ENCODE data around the gene CHAF1A. TPM values are rescaled to one million over a fixed set of nuclear protein-coding genes. Genes with fewer than 3 reads are reported as not detected.

CHAF1A gene
- total and polyA plus RNA-seq, 3 experiments from 2014 or later, result 5.8 to 69.5 (median 65.2) TPM

- no peaks in the 10 kb centered on the region for H3K27me3 ChIP-seq (ENCODE audit: insufficient read depth, low read length, poor library complexity, severe bottlenecking)
- no peaks in the 10 kb centered on the region for H3K9me3 Mint-ChIP-seq
- H3K36me3 ChIP-seq (ENCODE audit: insufficient read depth, low read length), result peaks cover 3% of the 10 kb centered on the region
- H3K9me3 ChIP-seq (ENCODE audit: low read length), result no peaks in the 10 kb centered on the region
- peak overlapping the region in 1 of 8 donors; percentile 19 for H3K27ac Mint-ChIP-seq
- H3K27ac ChIP-seq (ENCODE audit: low read depth, low read length), result no peak overlapping the region
- no peak overlapping the region for H3K4me3 ChIP-seq (ENCODE audit: low read length)
- ChIA-PET CTCF (no interaction called here), POLR2A (no interaction called here)
- H3K4me1 Mint-ChIP-seq, result no peaks in the 10 kb centered on the region
- no peaks in the 10 kb centered on the region for H3K27me3 Mint-ChIP-seq
- no peak for DNase-seq
- peaks cover 4 to 39% (median 6%) of the 10 kb centered on the region in 3 donors for H3K36me3 Mint-ChIP-seq
- no peak overlapping the region for H3K4me3 Mint-ChIP-seq
- H3K4me1 ChIP-seq (ENCODE audit: insufficient read depth, low read length), result no peaks in the 10 kb centered on the region
These were observed 33.8 kb downstream of the CHAF1A start for GRCh38 chr19:4436231-4436630.

GRCh38 chr19:4437103-4437502 lies 34.7 kb downstream of the CHAF1A start:
- H3K9me3 Mint-ChIP-seq, result no peaks in the 10 kb centered on the region
- no peak overlapping the region for H3K27ac Mint-ChIP-seq
- POLR2A ChIA-PET, result no interaction called here
- Histone ChIP-seq H3K4me1 (ENCODE audit: insufficient read depth, low read length) (no peaks in the 10 kb centered on the region), H3K27me3 (ENCODE audit: insufficient read depth, low read length, poor library complexity, severe bottlenecking) (no peaks in the 10 kb centered on the region), H3K27ac (ENCODE audit: low read depth, low read length) (no peak overlapping the region), H3K4me3 (ENCODE audit: low read length) (no peak overlapping the region), H3K9me3 (ENCODE audit: low read length) (no peaks in the 10 kb centered on the region), H3K36me3 (ENCODE audit: insufficient read depth, low read length) (no peaks in the 10 kb centered on the region)
- H3K4me3 Mint-ChIP-seq, result no peak overlapping the region
- CTCF ChIA-PET, result no interaction called here
- no peaks in the 10 kb centered on the region for H3K27me3 Mint-ChIP-seq
- peaks cover under 1 to 30% (median 6%) of the 10 kb centered on the region in 3 donors for H3K36me3 Mint-ChIP-seq
- DNase-seq, result no peak
- H3K4me1 Mint-ChIP-seq, result peaks cover 0 to 2% (median 0%) of the 10 kb centered on the region in 3 donors

- POLR2A ChIA-PET, result no interaction called here
These were observed 36.8 kb downstream of the CHAF1A start for GRCh38 chr19:4439243-4439642.

GRCh38 chr19:4441994-4442818 lies 39.8 kb downstream of the CHAF1A start:
- no peak for DNase-seq
- Mint-ChIP-seq H3K4me3 (peak overlapping the region in 2 of 7 donors; percentile 59 to 87), H3K4me1 (peaks cover 0 to 5% (median 0%) of the 10 kb centered on the region in 3 donors), H3K36me3 (peaks cover 0 to 25% (median 2%) of the 10 kb centered on the region in 3 donors), H3K27ac (peak overlapping the region in 6 of 8 donors; percentile 20 to 89 (median 56)), H3K27me3 (no peaks in the 10 kb centered on the region), H3K9me3 (no peaks in the 10 kb centered on the region)
- H3K36me3 ChIP-seq (ENCODE audit: insufficient read depth, low read length), result no peaks in the 10 kb centered on the region
- no peaks in the 10 kb centered on the region for H3K27me3 ChIP-seq (ENCODE audit: insufficient read depth, low read length, poor library complexity, severe bottlenecking)
- H3K27ac ChIP-seq (ENCODE audit: low read depth, low read length), result no peak overlapping the region
- H3K4me3 ChIP-seq (ENCODE audit: low read length), result no peak overlapping the region
- POLR2A ChIA-PET, result no interaction called here
- H3K4me1 ChIP-seq (ENCODE audit: insufficient read depth, low read length), result no peaks in the 10 kb centered on the region
- CTCF ChIA-PET, result no interaction called here
- H3K9me3 ChIP-seq (ENCODE audit: low read length), result no peaks in the 10 kb centered on the region

More at GRCh38 chr19:4439243-4439642, 36.8 kb downstream of the CHAF1A start:
- Mint-ChIP-seq H3K27ac (peak overlapping the region in 1 of 8 donors; percentile 68), H3K9me3 (no peaks in the 10 kb centered on the region), H3K4me1 (peaks cover 0 to 5% (median 0%) of the 10 kb centered on the region in 3 donors), H3K27me3 (no peaks in the 10 kb centered on the region), H3K4me3 (no peak overlapping the region), H3K36me3 (peaks cover 0 to 18% (median 6%) of the 10 kb centered on the region in 3 donors)
- no peak for DNase-seq
- H3K27me3 ChIP-seq (ENCODE audit: insufficient read depth, low read length, poor library complexity, severe bottlenecking), result no peaks in the 10 kb centered on the region
- H3K4me3 ChIP-seq (ENCODE audit: low read length), result no peak overlapping the region
- H3K9me3 ChIP-seq (ENCODE audit: low read length), result no peaks in the 10 kb centered on the region
- H3K36me3 ChIP-seq (ENCODE audit: insufficient read depth, low read length), result no peaks in the 10 kb centered on the region
- H3K27ac ChIP-seq (ENCODE audit: low read depth, low read length), result no peak overlapping the region
- H3K4me1 ChIP-seq (ENCODE audit: insufficient read depth, low read length), result no peaks in the 10 kb centered on the region
- CTCF ChIA-PET, result no interaction called here

GRCh38 chr19:4442819-4443146 lies 40.3 kb downstream of the CHAF1A start:
- Mint-ChIP-seq H3K9me3 (no peaks in the 10 kb centered on the region), H3K4me3 (no peak overlapping the region), H3K36me3 (peaks cover 0 to 29% (median 2%) of the 10 kb centered on the region in 3 donors), H3K27ac (peak overlapping the region in 1 of 8 donors; percentile 29), H3K4me1 (peaks cover 0 to 5% (median 0%) of the 10 kb centered on the region in 3 donors), H3K27me3 (no peaks in the 10 kb centered on the region)
- no peaks in the 10 kb centered on the region for H3K27me3 ChIP-seq (ENCODE audit: insufficient read depth, low read length, poor library complexity, severe bottlenecking)
- no peaks in the 10 kb centered on the region for H3K36me3 ChIP-seq (ENCODE audit: insufficient read depth, low read length)
- POLR2A ChIA-PET, result no interaction called here
- no peaks in the 10 kb centered on the region for H3K4me1 ChIP-seq (ENCODE audit: insufficient read depth, low read length)
- H3K4me3 ChIP-seq (ENCODE audit: low read length), result no peak overlapping the region
- no peaks in the 10 kb centered on the region for H3K9me3 ChIP-seq (ENCODE audit: low read length)
- no peak for DNase-seq
- no peak overlapping the region for H3K27ac ChIP-seq (ENCODE audit: low read depth, low read length)
- CTCF ChIA-PET, result no interaction called here

- CTCF ChIA-PET, result no interaction called here
- peaks cover 0 to 31% (median 0%) of the 10 kb centered on the region in 3 donors for H3K36me3 Mint-ChIP-seq
- H3K4me3 ChIP-seq (ENCODE audit: low read length), result no peak overlapping the region
- no peaks in the 10 kb centered on the region for H3K4me1 ChIP-seq (ENCODE audit: insufficient read depth, low read length)
- peaks cover 0 to 5% (median 0%) of the 10 kb centered on the region in 3 donors for H3K4me1 Mint-ChIP-seq
- H3K27ac Mint-ChIP-seq, result peak overlapping the region in 1 of 8 donors; percentile 29
- no peaks in the 10 kb centered on the region for H3K36me3 ChIP-seq (ENCODE audit: insufficient read depth, low read length)
- H3K9me3 ChIP-seq (ENCODE audit: low read length), result no peaks in the 10 kb centered on the region
- no peaks in the 10 kb centered on the region for H3K9me3 Mint-ChIP-seq
- H3K27ac ChIP-seq (ENCODE audit: low read depth, low read length), result no peak overlapping the region
- H3K27me3 ChIP-seq (ENCODE audit: insufficient read depth, low read length, poor library complexity, severe bottlenecking), result no peaks in the 10 kb centered on the region
- POLR2A ChIA-PET, result no interaction called here
- DNase-seq, result no peak
- no peaks in the 10 kb centered on the region for H3K27me3 Mint-ChIP-seq
- no peak overlapping the region for H3K4me3 Mint-ChIP-seq
These were observed 40.7 kb downstream of the CHAF1A start for GRCh38 chr19:4443188-4443587.

- no peak for DNase-seq
- Histone ChIP-seq H3K9me3 (ENCODE audit: low read length) (no peaks in the 10 kb centered on the region), H3K4me1 (ENCODE audit: insufficient read depth, low read length) (no peaks in the 10 kb centered on the region), H3K4me3 (ENCODE audit: low read length) (no peak overlapping the region), H3K27me3 (ENCODE audit: insufficient read depth, low read length, poor library complexity, severe bottlenecking) (no peaks in the 10 kb centered on the region), H3K27ac (ENCODE audit: low read depth, low read length) (no peak overlapping the region), H3K36me3 (ENCODE audit: insufficient read depth, low read length) (no peaks in the 10 kb centered on the region)
- Mint-ChIP-seq H3K4me1 (peaks cover 0 to 5% (median 0%) of the 10 kb centered on the region in 3 donors), H3K9me3 (no peaks in the 10 kb centered on the region), H3K27me3 (no peaks in the 10 kb centered on the region), H3K36me3 (peaks cover 0 to 40% (median 0%) of the 10 kb centered on the region in 3 donors), H3K4me3 (no peak overlapping the region), H3K27ac (peak overlapping the region in 1 of 8 donors; percentile 27)
- ChIA-PET POLR2A (no interaction called here), CTCF (no interaction called here)
These were observed 41.7 kb downstream of the CHAF1A start for GRCh38 chr19:4443966-4444764.

Measured in CD8-positive, alpha-beta memory T cell (primary cell).